Hepatocyte (in vitro differentiated cells): Measurements from ENCODE around the gene CAMKK2.

ENCODE experiments used
- CTCF ChIP-seq: fragments of 200-600 bp; sonication (generic); IDR thresholded peaks from 2 replicates; pipeline ENCODE4 v1.5.1; 2016; ENCODE audit warnings: antibody characterized with exemption, mild to moderate bottlenecking; ENCODE audit not compliant: poor library complexity
- EZH2 ChIP-seq: fragments of 200-600 bp; sonication (generic); IDR thresholded peaks from 2 replicates; pipeline ENCODE4 v1.6.1; 2016; ENCODE audit warnings: antibody characterized with exemption, mild to moderate bottlenecking, borderline replicate concordance
- EZH2phosphoT487 ChIP-seq: fragments of 200-600 bp; sonication (generic); IDR thresholded peaks from one replicate; pipeline ENCODE4 v1.6.1; 2018; ENCODE audit warnings: antibody characterized with exemption, mild to moderate bottlenecking, low read depth, moderate library complexity; ENCODE audit not compliant: unreplicated experiment, severe bottlenecking

DNA sequence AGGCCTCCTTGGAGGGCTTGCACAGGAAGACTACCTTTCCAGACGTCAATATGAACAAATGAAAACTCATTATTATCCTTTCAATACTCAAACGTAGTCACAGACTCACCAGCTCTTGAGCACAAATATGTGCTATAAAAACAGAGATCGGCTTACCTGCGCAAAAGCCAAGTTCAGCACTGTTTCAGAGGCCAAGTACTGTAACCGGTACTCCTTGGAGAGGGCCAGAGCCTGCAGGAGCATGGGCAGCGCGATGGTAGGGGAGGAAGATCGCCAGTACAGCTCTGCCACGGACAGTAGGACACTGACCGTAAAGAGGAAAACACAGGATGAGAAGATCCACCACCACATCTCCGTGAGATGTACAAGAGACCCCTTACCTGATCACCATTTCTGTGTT, 21.6 kb upstream of the CAMKK2 start:
- no peak for TF ChIP-seq CTCF
- TF ChIP-seq EZH2 = no peak
- no peak for TF ChIP-seq EZH2phosphoT487
